GM21576 (cell line): ENCODE measurements around the gene SLC29A1.

Experiments
- ATAC-seq: cut with Tn5 transposase; IDR thresholded peaks from one replicate; pipeline ENCODE4 v1.9.1; 2021; ENCODE audit warnings: mild to moderate bottlenecking, moderate library complexity; ENCODE audit not compliant: unreplicated experiment

The SLC29A1 gene

GRCh38 chr6:44251576-44252524 is 28.5 kb downstream of the SLC29A1 start:
- ATAC-seq = no peak

GRCh38 chr6:44253307-44254101 is 30.1 kb downstream of the SLC29A1 start:
- no peak for ATAC-seq

- ATAC-seq = no peak
Observed at GRCh38 chr6:44254191-44255104, 31.1 kb downstream of the SLC29A1 start.

GRCh38 chr6:44255105-44255808 is 31.9 kb downstream of the SLC29A1 start:
- no peak for ATAC-seq

- ATAC-seq = no peak
Observed at GRCh38 chr6:44255871-44256774, 32.7 kb downstream of the SLC29A1 start.

GRCh38 chr6:44256775-44257024 is 33.3 kb downstream of the SLC29A1 start:
- no peak for ATAC-seq

- ATAC-seq = peak; percentile 40
Observed at GRCh38 chr6:44257025-44257752, 33.8 kb downstream of the SLC29A1 start, which contains the start of gene SLC35B2. Gene SLC35B2, minus strand, starts transcription at chr6:44257528. Its CDS starts 118 bp downstream, at chr6:44257410.

GRCh38 chr6:44257753-44258324 is 34.4 kb downstream of the SLC29A1 start:
- ATAC-seq = peak; percentile 18

GRCh38 chr6:44258325-44258863 is 35.0 kb downstream of the SLC29A1 start:
- ATAC-seq = no peak

GRCh38 chr6:44258921-44259320 is 35.5 kb downstream of the SLC29A1 start:
- ATAC-seq = no peak

GRCh38 chr6:44260011-44260410 is 36.6 kb downstream of the SLC29A1 start:
- no peak for ATAC-seq

- ATAC-seq = no peak
Observed at GRCh38 chr6:44260451-44261297, 37.3 kb downstream of the SLC29A1 start.

- ATAC-seq = no peak
Observed at GRCh38 chr6:44261581-44261980, 38.2 kb downstream of the SLC29A1 start.

- no peak for ATAC-seq
Observed at GRCh38 chr6:44262467-44263353, 39.3 kb downstream of the SLC29A1 start.

- ATAC-seq = no peak
Observed at GRCh38 chr6:44263354-44264100, 40.1 kb downstream of the SLC29A1 start.
